ENCODE results near the gene LACC1.

Gene LACC1

GRCh38 chr13:43864921-43865320, 14.8 kb upstream of the LACC1 start:
- Histone ChIP-seq H3K36me3 (0 out of 2 replicates have a peak, but pooled peaks cover 9% of the 10 kb centered on the region), H3K4me2 (no peak overlapping the region), H3K27me3 (no peaks in the 10 kb centered on the region), H3K4me3 (no peak overlapping the region), H4K20me1 (no peaks in the 10 kb centered on the region), H3K27ac (no peak overlapping the region), H3K4me1 (no peaks in the 10 kb centered on the region), H3K9ac (no peak overlapping the region), H3K9me3 (peaks cover 4% of the 10 kb centered on the region; the same call in 1 of the 2 replicates)
- no peak for TF ChIP-seq Cebpa-rat (IDR thresholded peaks at IDR 0.05)

GRCh38 chr13:43865892-43866291, 13.8 kb upstream of the LACC1 start:
- no peak overlapping the region for H3K9ac ChIP-seq
- H3K36me3 ChIP-seq: 0 out of 2 replicates have a peak, but pooled peaks cover 11% of the 10 kb centered on the region
- H3K4me3 ChIP-seq: no peak overlapping the region
- H3K4me2 ChIP-seq: no peak overlapping the region
- peaks cover 4% of the 10 kb centered on the region; the same call in 1 of the 2 replicates for H3K9me3 ChIP-seq
- no peak overlapping the region for H3K27ac ChIP-seq
- H3K27me3 ChIP-seq: no peaks in the 10 kb centered on the region
- no peak for TF ChIP-seq Cebpa-rat (IDR thresholded peaks at IDR 0.05)
- no peaks in the 10 kb centered on the region for H3K4me1 ChIP-seq
- H4K20me1 ChIP-seq: no peaks in the 10 kb centered on the region

- Histone ChIP-seq H3K9me3 (no peaks in the 10 kb centered on the region), H3K9ac (no peak overlapping the region), H3K27me3 (no peaks in the 10 kb centered on the region), H3K27ac (no peak overlapping the region), H3K4me2 (no peak overlapping the region), H3K4me1 (peaks cover 5% of the 10 kb centered on the region), H3K4me3 (no peak overlapping the region), H3K36me3 (peaks cover 14% of the 10 kb centered on the region; the same call in 1 of the 2 replicates), H4K20me1 (no peaks in the 10 kb centered on the region)
- TF ChIP-seq Cebpa-rat (IDR thresholded peaks at IDR 0.05): no peak
Measured at GRCh38 chr13:43872181-43872580, 7.5 kb upstream of the LACC1 start.

- no peak overlapping the region for H3K27ac ChIP-seq
- H3K4me2 ChIP-seq: no peak overlapping the region
- TF ChIP-seq Cebpa-rat (IDR thresholded peaks at IDR 0.05): no peak
Measured at GRCh38 chr13:43874504-43875092, 5.1 kb upstream of the LACC1 start.

GRCh38 chr13:43876366-43876765, 3.3 kb upstream of the LACC1 start:
- Histone ChIP-seq H3K9ac (no peak overlapping the region), H3K27me3 (no peaks in the 10 kb centered on the region), H3K4me3 (no peak overlapping the region), H3K9me3 (no peaks in the 10 kb centered on the region), H3K4me1 (peaks cover 22% of the 10 kb centered on the region), H4K20me1 (no peaks in the 10 kb centered on the region), H3K27ac (no peak overlapping the region), H3K36me3 (peaks cover 8% of the 10 kb centered on the region; the same call in 1 of the 2 replicates), H3K4me2 (no peak overlapping the region)
- no peak for TF ChIP-seq Cebpa-rat (IDR thresholded peaks at IDR 0.05)

More at GRCh38 chr13:43874504-43875092, 5.1 kb upstream of the LACC1 start:
- Histone ChIP-seq H3K4me1 (peaks cover 22% of the 10 kb centered on the region), H3K9ac (no peak overlapping the region), H3K36me3 (peaks cover 14% of the 10 kb centered on the region; the same call in 1 of the 2 replicates), H3K4me3 (no peak overlapping the region), H4K20me1 (no peaks in the 10 kb centered on the region), H3K27me3 (no peaks in the 10 kb centered on the region), H3K9me3 (no peaks in the 10 kb centered on the region)

GRCh38 chr13:43877326-43877725, 2.4 kb upstream of the LACC1 start:
- Histone ChIP-seq H3K9ac (no peak overlapping the region), H4K20me1 (no peaks in the 10 kb centered on the region), H3K36me3 (0 out of 2 replicates have a peak, but pooled peaks cover 4% of the 10 kb centered on the region), H3K9me3 (no peaks in the 10 kb centered on the region), H3K4me3 (no peak overlapping the region), H3K4me2 (peak overlapping the region; percentile 98), H3K4me1 (peaks cover 22% of the 10 kb centered on the region), H3K27ac (no peak overlapping the region), H3K27me3 (no peaks in the 10 kb centered on the region)
- no peak for TF ChIP-seq Cebpa-rat (IDR thresholded peaks at IDR 0.05)

- Histone ChIP-seq H3K9ac (no peak overlapping the region), H3K27me3 (no peaks in the 10 kb centered on the region), H3K9me3 (no peaks in the 10 kb centered on the region), H3K4me1 (peaks cover 22% of the 10 kb centered on the region), H4K20me1 (no peaks in the 10 kb centered on the region), H3K4me3 (no peak overlapping the region), H3K27ac (no peak overlapping the region), H3K4me2 (peak overlapping the region; percentile 98), H3K36me3 (0 out of 2 replicates have a peak, but pooled peaks cover 3% of the 10 kb centered on the region)
- no peak for TF ChIP-seq Cebpa-rat (IDR thresholded peaks at IDR 0.05)
Measured at GRCh38 chr13:43877766-43878165, 1.9 kb upstream of the LACC1 start.

- TF ChIP-seq Cebpa-rat (IDR thresholded peaks at IDR 0.05): no peak
- Histone ChIP-seq H3K4me1 (peaks cover 22% of the 10 kb centered on the region), H4K20me1 (no peaks in the 10 kb centered on the region), H3K9ac (peak within 1 kb of the TSS; percentile 97), H3K9me3 (no peaks in the 10 kb centered on the region), H3K27ac (peak within 1 kb of the TSS; percentile 98), H3K4me3 (peak within 1 kb of the TSS; percentile 91), H3K4me2 (peak within 1 kb of the TSS; percentile 98), H3K27me3 (no peaks in the 10 kb centered on the region), H3K36me3 (no peaks in the 10 kb centered on the region)
Measured at GRCh38 chr13:43878892-43879754, 581 bp upstream of the LACC1 start, which contains the start of gene CCDC122. Gene CCDC122, minus strand, starts transcription at chr13:43879740. Its CDS starts 10,364 bp downstream, at chr13:43869376.

- peak overlapping the region; percentile 98; the same call in 1 of the 2 replicates for H3K27ac ChIP-seq
- H3K27me3 ChIP-seq: no peaks in the 10 kb centered on the region
Measured at GRCh38 chr13:43880214-43880855, 631 bp downstream of the LACC1 start.

More at GRCh38 chr13:43880214-43880855, 631 bp downstream of the LACC1 start:
- Histone ChIP-seq H3K9me3 (no peaks in the 10 kb centered on the region), H4K20me1 (no peaks in the 10 kb centered on the region), H3K4me3 (peak overlapping the region; percentile 91), H3K9ac (peak overlapping the region; percentile 97), H3K36me3 (peaks cover 4% of the 10 kb centered on the region; the same call in 1 of the 2 replicates), H3K4me1 (peaks cover 22% of the 10 kb centered on the region), H3K4me2 (peak overlapping the region; percentile 98)
- TF ChIP-seq Cebpa-rat (IDR thresholded peaks at IDR 0.05): no peak
